Nephron (organoid): ENCODE results near the gene GPC5.

Experiments
- H3K27ac Mint-ChIP-seq, 3 experiments: 2 replicates each; pipeline ENCODE4 v1.8.0; 2020; ENCODE audit warnings: mixed read lengths in 3 of 3, mild to moderate bottlenecking in 2 of 3, moderate library complexity in 1 of 3
- H3K27me3 Mint-ChIP-seq: 2 replicates; pipeline ENCODE4 v1.8.0; 2021; ENCODE audit warnings: low read depth, mild to moderate bottlenecking, moderate library complexity, mixed read lengths
- H3K36me3 Mint-ChIP-seq: 2 replicates; pipeline ENCODE4 v1.8.0; 2020; ENCODE audit warnings: low read depth, mixed read lengths
- H3K4me1 Mint-ChIP-seq: 2 replicates; pipeline ENCODE4 v1.8.0; 2020; ENCODE audit warnings: mixed read lengths
- H3K4me3 Mint-ChIP-seq, 3 experiments: 2 replicates each; pipeline ENCODE4 v1.8.0; 2020; ENCODE audit warnings: mild to moderate bottlenecking in 3 of 3, mixed read lengths in 3 of 3, moderate library complexity in 2 of 3
- H3K9me3 Mint-ChIP-seq: 2 replicates; pipeline ENCODE4 v1.8.0; 2020; ENCODE audit warnings: mixed read lengths
- CTCF ChIP-seq, 3 experiments: fragments of 200-600 bp; sonication (generic); IDR thresholded peaks; one replicate each; pipeline ENCODE4 v1.5.0; 2021; ENCODE audit warnings: antibody characterized with exemption in 3 of 3; ENCODE audit not compliant: unreplicated experiment in 3 of 3

The GPC5 gene

GRCh38 chr13:92384410-92384809 is 986.0 kb downstream of the GPC5 start:
- no peak for TF ChIP-seq CTCF (IDR thresholded peaks at IDR 0.05; ENCODE audit: unreplicated experiment in 3 of 3)
- Mint-ChIP-seq H3K27me3 (no peaks in the 10 kb centered on the region), H3K9me3 (peaks cover 2% of the 10 kb centered on the region), H3K4me3 (no peak overlapping the region), H3K4me1 (no peaks in the 10 kb centered on the region), H3K36me3 (no peaks in the 10 kb centered on the region), H3K27ac (no peak overlapping the region)

GRCh38 chr13:92387245-92387644 is 988.8 kb downstream of the GPC5 start:
- Mint-ChIP-seq H3K9me3 (no peaks in the 10 kb centered on the region), H3K27ac (no peak overlapping the region), H3K27me3 (no peaks in the 10 kb centered on the region), H3K36me3 (no peaks in the 10 kb centered on the region), H3K4me1 (peaks cover 9% of the 10 kb centered on the region), H3K4me3 (no peak overlapping the region)
- no peak for TF ChIP-seq CTCF (IDR thresholded peaks at IDR 0.05; ENCODE audit: unreplicated experiment in 3 of 3)

- TF ChIP-seq CTCF (IDR thresholded peaks at IDR 0.05; ENCODE audit: unreplicated experiment in 3 of 3), result no peak
- Mint-ChIP-seq H3K9me3 (no peaks in the 10 kb centered on the region), H3K4me1 (peaks cover 9% of the 10 kb centered on the region), H3K27me3 (no peaks in the 10 kb centered on the region), H3K27ac (peak overlapping the region in 1 of 3 experiments; percentile 66), H3K36me3 (no peaks in the 10 kb centered on the region), H3K4me3 (no peak overlapping the region)
These were observed 991.8 kb downstream of the GPC5 start for GRCh38 chr13:92390217-92390616.

GRCh38 chr13:92403606-92404005 is 1005.2 kb downstream of the GPC5 start:
- TF ChIP-seq CTCF (IDR thresholded peaks at IDR 0.05; ENCODE audit: unreplicated experiment in 3 of 3), result no peak
- Mint-ChIP-seq H3K9me3 (no peaks in the 10 kb centered on the region), H3K27ac (no peak overlapping the region), H3K36me3 (no peaks in the 10 kb centered on the region), H3K4me1 (no peaks in the 10 kb centered on the region), H3K4me3 (no peak overlapping the region), H3K27me3 (no peaks in the 10 kb centered on the region)

- H3K9me3 Mint-ChIP-seq, result no peaks in the 10 kb centered on the region
- no peaks in the 10 kb centered on the region for H3K4me1 Mint-ChIP-seq
- H3K4me3 Mint-ChIP-seq, result no peak overlapping the region
- no peak overlapping the region for H3K27ac Mint-ChIP-seq
- H3K36me3 Mint-ChIP-seq, result no peaks in the 10 kb centered on the region
- no peak for TF ChIP-seq CTCF (IDR thresholded peaks at IDR 0.05; ENCODE audit: unreplicated experiment in 3 of 3)
- no peaks in the 10 kb centered on the region for H3K27me3 Mint-ChIP-seq
These were observed 1009.4 kb downstream of the GPC5 start for GRCh38 chr13:92407858-92408257.

GRCh38 chr13:92412481-92412880 is 1014.1 kb downstream of the GPC5 start:
- no peak overlapping the region for H3K27ac Mint-ChIP-seq
- no peak for TF ChIP-seq CTCF (IDR thresholded peaks at IDR 0.05; ENCODE audit: unreplicated experiment in 3 of 3)
- no peaks in the 10 kb centered on the region for H3K36me3 Mint-ChIP-seq
- H3K4me3 Mint-ChIP-seq, result no peak overlapping the region
- no peaks in the 10 kb centered on the region for H3K9me3 Mint-ChIP-seq
- no peaks in the 10 kb centered on the region for H3K4me1 Mint-ChIP-seq
- H3K27me3 Mint-ChIP-seq, result no peaks in the 10 kb centered on the region
